SU-DHL-6 (cell line): Measurements from ENCODE around the gene FGF6.

Source experiments
- H2AFZ ChIP-seq: fragments of 200-600 bp; sonication (generic); 2 replicates; pipeline ENCODE4 v1.6.1; 2014; ENCODE audit warnings: low read depth, mild to moderate bottlenecking, moderate library complexity, mixed read lengths, antibody characterized with exemption, low read length; ENCODE audit not compliant: severe bottlenecking
- H3F3A ChIP-seq: fragments of 200-600 bp; shearing (Covaris generic); 2 replicates; pipeline ENCODE4 v1.6.0; 2016; ENCODE audit warnings: antibody characterized with exemption, mild to moderate bottlenecking; ENCODE audit not compliant: insufficient read depth
- H3K27ac ChIP-seq: fragments of 200-600 bp; sonication (generic); 2 replicates; pipeline ENCODE4 v1.5.1; 2016; ENCODE audit warnings: low read depth, mild to moderate bottlenecking, low read length, moderate library complexity, mixed read lengths
- H3K27me3 ChIP-seq: fragments of 200-600 bp; sonication (generic), shearing (Covaris generic); 2 replicates; pipeline ENCODE4 v1.6.0; 2014; ENCODE audit warnings: mild to moderate bottlenecking, low read length
- H3K36me3 ChIP-seq: fragments of 200-600 bp; sonication (generic); 2 replicates; pipeline ENCODE4 v1.6.1; 2014; ENCODE audit warnings: mild to moderate bottlenecking, low read length, mixed read lengths
- H3K4me2 ChIP-seq: fragments of 300-600, 200-600 bp; shearing (Covaris generic), sonication (generic); 2 replicates; pipeline ENCODE4 v1.6.0; 2014; ENCODE audit warnings: low read length, low read depth, mild to moderate bottlenecking; ENCODE audit not compliant: poor library complexity, severe bottlenecking
- H3K4me3 ChIP-seq: fragments of 200-600 bp; sonication (generic); 2 replicates; pipeline ENCODE4 v1.5.1; 2014; ENCODE audit warnings: antibody characterized with exemption, low read length, mild to moderate bottlenecking, mixed read lengths; ENCODE audit not compliant: insufficient read depth, poor library complexity, severe bottlenecking
- H3K79me2 ChIP-seq: fragments of 200-600 bp; sonication (generic); 2 replicates; pipeline ENCODE4 v1.6.1; 2014; ENCODE audit warnings: mild to moderate bottlenecking, low read length, moderate library complexity; ENCODE audit not compliant: insufficient read depth
- H3K9ac ChIP-seq: fragments of 200-600 bp; sonication (generic); 2 replicates; pipeline ENCODE4 v1.7.0; 2014; ENCODE audit warnings: mild to moderate bottlenecking, low read length
- H3K9me2 ChIP-seq: fragments of 200-600 bp; sonication (generic); replicated peaks from 2 replicates; pipeline ENCODE4 v1.6.1; 2014; ENCODE audit warnings: low read length; ENCODE audit not compliant: insufficient read depth
- H3K9me3 ChIP-seq: fragments of 200-600 bp; sonication (generic); 2 replicates; pipeline ENCODE4 v1.6.1; 2014; ENCODE audit warnings: low read length, mixed read lengths; ENCODE audit not compliant: insufficient read depth
- H4K20me1 ChIP-seq: fragments of 200-600 bp; sonication (generic); 2 replicates; pipeline ENCODE4 v1.6.1; 2014; ENCODE audit warnings: low read depth, mild to moderate bottlenecking, antibody characterized with exemption, low read length, moderate library complexity, mixed read lengths
- CTCF ChIP-seq: fragments of 200-600 bp; sonication (generic); IDR thresholded peaks from one replicate; pipeline ENCODE4 v1.5.1; 2017; ENCODE audit warnings: antibody characterized with exemption, mild to moderate bottlenecking, low read length, moderate library complexity; ENCODE audit not compliant: insufficient read depth, poor library complexity, severe bottlenecking
- EZH2phosphoT487 ChIP-seq: fragments of 200-600 bp; sonication (generic), shearing (Covaris generic); conservative IDR thresholded peaks from 2 replicates; pipeline ENCODE4 v1.6.1; 2018; ENCODE audit warnings: mild to moderate bottlenecking, antibody characterized with exemption, low read length, moderate library complexity, mixed read lengths

The FGF6 gene

GRCh38 chr12:4454315-4454860, 8.8 kb upstream of the FGF6 start:
- no peaks in the 10 kb centered on the region for H3K27me3 ChIP-seq
- no peaks in the 10 kb centered on the region for H3K9me3 ChIP-seq
- TF ChIP-seq EZH2phosphoT487 (no peak), CTCF (no peak)

GRCh38 chr12:4451694-4452093, 6.1 kb upstream of the FGF6 start:
- no peaks in the 10 kb centered on the region for H3K36me3 ChIP-seq
- no peak for TF ChIP-seq EZH2phosphoT487
- no peak for TF ChIP-seq CTCF
- H3K9ac ChIP-seq, result no peak overlapping the region
- H3K4me2 ChIP-seq, result no peak overlapping the region
- no peak overlapping the region for H3K4me3 ChIP-seq
- no peak overlapping the region for H2AFZ ChIP-seq
- H3K9me3 ChIP-seq, result no peaks in the 10 kb centered on the region
- H3K27ac ChIP-seq, result no peak overlapping the region
- no peaks in the 10 kb centered on the region for H3K79me2 ChIP-seq
- no peaks in the 10 kb centered on the region for H3K9me2 ChIP-seq
- no peaks in the 10 kb centered on the region for H4K20me1 ChIP-seq
- no peaks in the 10 kb centered on the region for H3K27me3 ChIP-seq
- H3F3A ChIP-seq, result no peaks in the 10 kb centered on the region

More at GRCh38 chr12:4454315-4454860, 8.8 kb upstream of the FGF6 start:
- Histone ChIP-seq H2AFZ (no peak overlapping the region), H3K9me2 (no peaks in the 10 kb centered on the region), H3K79me2 (no peaks in the 10 kb centered on the region), H3K9ac (no peak overlapping the region), H3K27ac (no peak overlapping the region), H3K36me3 (no peaks in the 10 kb centered on the region), H4K20me1 (no peaks in the 10 kb centered on the region), H3K4me2 (no peak overlapping the region), H3F3A (no peaks in the 10 kb centered on the region), H3K4me3 (no peak overlapping the region)

- Histone ChIP-seq H3K9me3 (no peaks in the 10 kb centered on the region), H3K27ac (no peak overlapping the region), H3K9me2 (no peaks in the 10 kb centered on the region), H3F3A (no peaks in the 10 kb centered on the region), H4K20me1 (no peaks in the 10 kb centered on the region), H3K36me3 (no peaks in the 10 kb centered on the region), H3K9ac (no peak overlapping the region), H3K4me2 (no peak overlapping the region), H3K27me3 (no peaks in the 10 kb centered on the region), H3K79me2 (no peaks in the 10 kb centered on the region), H3K4me3 (no peak overlapping the region), H2AFZ (no peak overlapping the region)
- TF ChIP-seq EZH2phosphoT487 (no peak), CTCF (no peak)
These were observed 5.0 kb upstream of the FGF6 start for GRCh38 chr12:4450551-4451112.
